GM23248 (cell line): ENCODE data around the gene MRGPRD.

Experiments
- EZH2 ChIP-seq: fragments of 200-600 bp; sonication (generic); IDR thresholded peaks from 2 replicates; pipeline ENCODE4 v1.6.1; 2018; ENCODE audit warnings: antibody characterized with exemption, mild to moderate bottlenecking; ENCODE audit not compliant: insufficient read depth, poor library complexity, severe bottlenecking
- EZH2phosphoT487 ChIP-seq: fragments of 200-600 bp; sonication (generic); IDR thresholded peaks from 2 replicates; pipeline ENCODE4 v1.6.1; 2018; ENCODE audit warnings: antibody characterized with exemption, moderate library complexity, mild to moderate bottlenecking, low read depth; ENCODE audit not compliant: insufficient read depth

DNA sequence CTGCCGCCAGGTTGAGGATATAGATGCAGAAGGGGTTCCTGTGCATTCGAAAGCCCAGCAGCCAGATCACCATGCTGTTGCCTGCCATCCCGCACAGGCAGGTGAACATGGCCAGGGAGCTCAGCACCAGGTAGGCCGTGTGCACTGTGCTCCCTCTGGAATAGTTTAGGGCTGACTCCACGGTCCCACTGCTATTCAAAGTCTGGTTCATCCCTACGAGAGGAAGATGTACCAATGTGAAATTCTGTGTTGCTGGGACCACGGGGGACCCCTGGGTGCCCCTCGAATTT is at the start of gene MRGPRD:
- TF ChIP-seq EZH2phosphoT487 (no peak), EZH2 (no peak)
